Gastroesophageal sphincter (tissue), 3 donors: ENCODE results near the gene ZNF804A.

Source experiments
- POLR2A ChIP-seq, 2 donors: fragments of 450-650 bp; IDR thresholded peaks; one replicate each; pipeline ENCODE4 v1.6.1; 2017; ENCODE audit warnings: antibody characterized with exemption in 2 of 2, mild to moderate bottlenecking in 2 of 2, moderate library complexity in 1 of 2
- POLR2AphosphoS5 ChIP-seq: sonication (generic); formaldehyde crosslinking; IDR thresholded peaks from one replicate; pipeline ENCODE4 v1.6.1; 2017; ENCODE audit warnings: antibody characterized with exemption
- TF ChIP-seq, protein P1 (sequence below), 4 experiments: fragments of 200-600 bp in 2 of 4; fragments of 450-650 bp in 2 of 4; sonication (generic) in 1 of 4; IDR thresholded peaks; one replicate each; pipeline ENCODE4 v1.5.1; 2017 to 2019; ENCODE audit warnings: antibody characterized with exemption in 4 of 4, mild to moderate bottlenecking in 2 of 4, moderate library complexity in 2 of 4

DNA sequence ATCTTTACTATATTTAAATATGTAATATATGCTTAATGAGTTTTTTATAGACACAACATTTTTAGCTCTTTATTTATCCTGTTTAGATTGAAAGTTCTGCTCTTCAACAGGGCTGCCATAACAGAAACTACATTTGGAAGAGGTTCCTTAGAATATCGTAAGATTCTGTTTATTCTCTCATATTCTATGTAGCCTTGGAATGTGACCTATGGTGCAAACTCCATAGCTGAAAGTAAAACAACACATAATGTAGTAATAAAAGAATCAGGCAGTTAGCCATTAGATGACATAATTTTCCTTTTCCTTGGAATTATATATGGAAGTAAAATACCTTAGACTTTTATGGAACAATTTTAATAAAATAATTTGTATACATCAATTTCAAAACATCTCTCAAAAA, 91.3 kb downstream of the ZNF804A start:
- TF ChIP-seq, protein P1, sequence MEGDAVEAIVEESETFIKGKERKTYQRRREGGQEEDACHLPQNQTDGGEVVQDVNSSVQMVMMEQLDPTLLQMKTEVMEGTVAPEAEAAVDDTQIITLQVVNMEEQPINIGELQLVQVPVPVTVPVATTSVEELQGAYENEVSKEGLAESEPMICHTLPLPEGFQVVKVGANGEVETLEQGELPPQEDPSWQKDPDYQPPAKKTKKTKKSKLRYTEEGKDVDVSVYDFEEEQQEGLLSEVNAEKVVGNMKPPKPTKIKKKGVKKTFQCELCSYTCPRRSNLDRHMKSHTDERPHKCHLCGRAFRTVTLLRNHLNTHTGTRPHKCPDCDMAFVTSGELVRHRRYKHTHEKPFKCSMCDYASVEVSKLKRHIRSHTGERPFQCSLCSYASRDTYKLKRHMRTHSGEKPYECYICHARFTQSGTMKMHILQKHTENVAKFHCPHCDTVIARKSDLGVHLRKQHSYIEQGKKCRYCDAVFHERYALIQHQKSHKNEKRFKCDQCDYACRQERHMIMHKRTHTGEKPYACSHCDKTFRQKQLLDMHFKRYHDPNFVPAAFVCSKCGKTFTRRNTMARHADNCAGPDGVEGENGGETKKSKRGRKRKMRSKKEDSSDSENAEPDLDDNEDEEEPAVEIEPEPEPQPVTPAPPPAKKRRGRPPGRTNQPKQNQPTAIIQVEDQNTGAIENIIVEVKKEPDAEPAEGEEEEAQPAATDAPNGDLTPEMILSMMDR (IDR thresholded peaks at IDR 0.05) = no peak
- TF ChIP-seq POLR2AphosphoS5 (no peak), POLR2A (IDR thresholded peaks at IDR 0.05) (no peak)
